ENCODE results near the gene SETX. TPM values are rescaled to one million over a fixed set of nuclear protein-coding genes. Genes with fewer than 3 reads are reported as not detected.

SETX gene
- total RNA-seq, 2 donors from 2014 or later, result 51.8 to 69.0 TPM

GRCh38 chr9:132244582-132245455 is 110.0 kb downstream of the SETX start:
- Histone ChIP-seq H3K27me3 (replicated peaks; ENCODE audit: insufficient read depth) (no peaks in the 10 kb centered on the region), H3K4me1 (replicated peaks) (no peaks in the 10 kb centered on the region), H3K9me3 (no peaks in the 10 kb centered on the region), H3K27ac (peak overlapping the region; percentile 6 to 18), H3K36me3 (no peaks in the 10 kb centered on the region), H3K4me3 (no peak overlapping the region)
- intact Hi-C loops (cut with DNase I), result no loop called here
- DNase-seq (ENCODE audit: low spot score), result no peak
- 71% methylated on average over 12 of the region's 19 CpGs for WGBS
- TF ChIP-seq POLR2AphosphoS5 (IDR thresholded peaks at IDR 0.05), result no peak
- no peak for TF ChIP-seq POLR2A (IDR thresholded peaks at IDR 0.05)
- TF ChIP-seq, protein P1, sequence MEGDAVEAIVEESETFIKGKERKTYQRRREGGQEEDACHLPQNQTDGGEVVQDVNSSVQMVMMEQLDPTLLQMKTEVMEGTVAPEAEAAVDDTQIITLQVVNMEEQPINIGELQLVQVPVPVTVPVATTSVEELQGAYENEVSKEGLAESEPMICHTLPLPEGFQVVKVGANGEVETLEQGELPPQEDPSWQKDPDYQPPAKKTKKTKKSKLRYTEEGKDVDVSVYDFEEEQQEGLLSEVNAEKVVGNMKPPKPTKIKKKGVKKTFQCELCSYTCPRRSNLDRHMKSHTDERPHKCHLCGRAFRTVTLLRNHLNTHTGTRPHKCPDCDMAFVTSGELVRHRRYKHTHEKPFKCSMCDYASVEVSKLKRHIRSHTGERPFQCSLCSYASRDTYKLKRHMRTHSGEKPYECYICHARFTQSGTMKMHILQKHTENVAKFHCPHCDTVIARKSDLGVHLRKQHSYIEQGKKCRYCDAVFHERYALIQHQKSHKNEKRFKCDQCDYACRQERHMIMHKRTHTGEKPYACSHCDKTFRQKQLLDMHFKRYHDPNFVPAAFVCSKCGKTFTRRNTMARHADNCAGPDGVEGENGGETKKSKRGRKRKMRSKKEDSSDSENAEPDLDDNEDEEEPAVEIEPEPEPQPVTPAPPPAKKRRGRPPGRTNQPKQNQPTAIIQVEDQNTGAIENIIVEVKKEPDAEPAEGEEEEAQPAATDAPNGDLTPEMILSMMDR (IDR thresholded peaks at IDR 0.05), result no peak

DNA sequence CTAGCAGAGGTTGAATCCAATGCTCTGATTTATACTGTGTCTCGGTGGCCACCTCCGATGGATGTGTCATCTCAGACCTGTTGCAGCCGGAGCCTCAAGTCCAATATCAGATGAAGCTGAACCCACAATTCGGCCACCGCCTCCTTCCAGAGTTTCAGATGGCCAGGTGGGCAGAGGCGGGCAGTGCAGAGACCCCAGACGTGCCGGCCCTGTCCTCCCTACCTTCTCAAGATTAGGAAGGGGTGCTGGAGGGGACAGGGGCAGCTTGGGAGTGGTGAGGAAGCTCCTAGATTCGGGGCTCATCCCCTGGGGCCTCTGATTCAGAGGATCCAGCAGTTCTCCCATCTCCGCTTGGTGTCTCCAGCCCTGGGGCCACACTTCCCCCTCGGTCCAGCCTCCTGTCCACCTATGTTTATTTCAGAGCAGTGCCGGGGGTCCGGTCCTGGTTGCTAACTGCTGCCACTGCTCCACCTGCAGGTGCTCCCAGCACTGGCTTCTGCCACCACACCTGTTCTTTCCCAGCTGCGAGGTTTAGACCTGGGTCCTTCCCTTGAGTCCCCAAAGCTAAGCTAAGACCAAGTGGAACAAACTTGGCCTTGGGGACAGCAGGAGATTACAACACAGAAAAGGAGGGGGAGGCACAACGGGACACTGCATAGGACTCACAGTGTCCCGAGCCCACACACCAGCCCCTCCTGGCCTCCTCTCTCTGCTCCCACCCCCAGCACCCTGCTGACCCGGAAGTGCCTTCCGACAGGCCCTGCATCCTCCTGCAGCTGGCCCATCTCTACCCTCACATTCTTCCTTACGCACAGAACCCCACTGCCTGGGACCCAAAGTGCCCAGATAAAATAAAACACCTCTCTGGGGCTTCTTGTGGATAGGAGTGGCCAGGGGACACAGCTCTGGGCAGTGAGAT is 111.4 kb downstream of the SETX start:
- H3K4me1 ChIP-seq (replicated peaks), result no peaks in the 10 kb centered on the region
- H3K27ac ChIP-seq, result peak overlapping the region in 1 of 2 donors; percentile 45
- no peak for TF ChIP-seq POLR2A (IDR thresholded peaks at IDR 0.05)
- no peak for TF ChIP-seq POLR2AphosphoS5 (IDR thresholded peaks at IDR 0.05)
- TF ChIP-seq, protein P1 (IDR thresholded peaks at IDR 0.05), result no peak
- no peaks in the 10 kb centered on the region for H3K36me3 ChIP-seq
- 82% methylated on average over 19 of the region's 19 CpGs for WGBS
- no peak overlapping the region for H3K4me3 ChIP-seq
- no peak for DNase-seq (ENCODE audit: low spot score)
- no peaks in the 10 kb centered on the region for H3K9me3 ChIP-seq
- no peaks in the 10 kb centered on the region for H3K27me3 ChIP-seq (replicated peaks; ENCODE audit: insufficient read depth)
- intact Hi-C loops (cut with DNase I), result no loop called here

DNA sequence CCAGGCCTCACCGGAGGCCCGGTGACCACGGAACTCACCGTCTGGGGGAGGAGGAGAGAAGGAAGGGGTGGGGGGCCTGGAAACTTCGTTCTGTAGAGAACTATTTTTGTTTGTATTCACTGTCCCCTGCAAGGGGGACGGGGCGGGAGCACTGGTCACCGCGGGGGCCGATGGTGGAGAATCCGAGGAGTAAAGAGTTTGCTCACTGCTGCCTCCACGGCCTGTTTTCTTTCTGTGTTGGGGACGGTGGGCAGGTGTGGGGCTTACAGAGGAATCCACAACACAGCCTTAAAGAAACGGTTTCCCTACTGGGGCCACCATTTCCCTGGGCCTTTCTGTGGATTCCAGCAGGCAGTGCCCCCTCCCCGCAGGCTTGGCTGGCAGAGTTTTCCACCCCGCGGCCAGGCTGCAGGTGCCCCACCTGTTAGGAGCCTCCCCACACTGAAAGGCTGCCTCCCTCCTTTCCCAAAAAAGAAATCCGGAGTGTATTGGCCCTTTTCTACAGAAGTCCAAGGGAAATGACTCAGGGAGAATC is 112.1 kb downstream of the SETX start:
- H3K4me3 ChIP-seq, result peak overlapping the region; percentile 62 to 65
- H3K27ac ChIP-seq, result peak overlapping the region; percentile 45 to 66
- no peaks in the 10 kb centered on the region for H3K27me3 ChIP-seq (replicated peaks; ENCODE audit: insufficient read depth)
- DNase-seq (ENCODE audit: low spot score), result no peak
- H3K4me1 ChIP-seq (replicated peaks), result no peaks in the 10 kb centered on the region
- no peaks in the 10 kb centered on the region for H3K36me3 ChIP-seq
- H3K9me3 ChIP-seq, result no peaks in the 10 kb centered on the region
- intact Hi-C loops (cut with DNase I), result no loop called here
- TF ChIP-seq POLR2A (IDR thresholded peaks at IDR 0.05) (no peak), POLR2AphosphoS5 (IDR thresholded peaks at IDR 0.05) (no peak)
- TF ChIP-seq, protein P1 (IDR thresholded peaks at IDR 0.05), result no peak
- WGBS, result 19% methylated on average over 18 of the region's 18 CpGs

DNA sequence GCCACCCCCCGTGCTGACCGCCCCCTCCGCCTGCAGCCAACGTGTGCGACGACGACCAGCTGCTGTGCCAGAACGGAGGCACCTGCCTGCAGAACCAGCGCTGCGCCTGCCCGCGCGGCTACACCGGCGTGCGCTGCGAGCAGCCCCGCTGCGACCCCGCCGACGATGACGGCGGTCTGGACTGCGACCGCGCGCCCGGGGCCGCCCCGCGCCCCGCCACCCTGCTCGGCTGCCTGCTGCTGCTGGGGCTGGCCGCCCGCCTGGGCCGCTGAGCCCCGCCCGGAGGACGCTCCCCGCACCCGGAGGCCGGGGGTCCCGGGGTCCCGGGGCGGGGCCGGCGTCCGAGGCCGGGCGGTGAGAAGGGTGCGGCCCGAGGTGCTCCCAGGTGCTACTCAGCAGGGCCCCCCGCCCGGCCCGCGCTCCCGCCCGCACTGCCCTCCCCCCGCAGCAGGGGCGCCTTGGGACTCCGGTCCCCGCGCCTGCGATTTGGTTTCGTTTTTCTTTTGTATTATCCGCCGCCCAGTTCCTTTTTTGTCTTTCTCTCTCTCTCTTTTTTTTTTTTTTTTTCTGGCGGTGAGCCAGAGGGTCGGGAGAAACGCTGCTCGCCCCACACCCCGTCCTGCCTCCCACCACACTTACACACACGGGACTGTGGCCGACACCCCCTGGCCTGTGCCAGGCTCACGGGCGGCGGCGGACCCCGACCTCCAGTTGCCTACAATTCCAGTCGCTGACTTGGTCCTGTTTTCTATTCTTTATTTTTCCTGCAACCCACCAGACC is 112.8 kb downstream of the SETX start:
- Histone ChIP-seq H3K27ac (peak overlapping the region; percentile 45 to 66), H3K9me3 (no peaks in the 10 kb centered on the region), H3K27me3 (replicated peaks; ENCODE audit: insufficient read depth) (no peaks in the 10 kb centered on the region), H3K4me1 (replicated peaks) (no peaks in the 10 kb centered on the region), H3K4me3 (peak overlapping the region; percentile 62 to 65), H3K36me3 (no peaks in the 10 kb centered on the region)
- DNase-seq (ENCODE audit: low spot score), result no peak
- TF ChIP-seq POLR2AphosphoS5 (IDR thresholded peaks at IDR 0.05) (no peak), POLR2A (IDR thresholded peaks at IDR 0.05) (no peak)
- TF ChIP-seq, protein P1 (IDR thresholded peaks at IDR 0.05), result no peak
- intact Hi-C loops (cut with DNase I), result no loop called here
- WGBS, result 1% methylated on average over 76 of the region's 81 CpGs

All from prostate gland (tissue), 2 donors.